GM10248 (cell line): ENCODE results near the gene CAMK2D.

ENCODE experiments used
- CTCF ChIA-PET: fragments of 300-600 bp; sonication (Branson Sonifier 250); formaldehyde crosslinking; extraction: SDS; loops from one replicate; lab custom pipeline; 2021; ENCODE audit warnings: antibody characterized with exemption; lab: Yijun Ruan, JAX
- POLR2A ChIA-PET: fragments of 350-650 bp; sonication (Branson Sonifier 250); formaldehyde crosslinking; extraction: SDS; loops from one replicate; lab custom pipeline; 2020; ENCODE audit warnings: antibody characterized with exemption; lab: Yijun Ruan, JAX
- DNase-seq: peaks from one replicate; pipeline ENCODE4 v3.0.0; 2012; ENCODE audit errors: extremely low spot score
- TF ChIP-seq, protein P1 (sequence below): IDR thresholded peaks from 2 replicates; pipeline ENCODE4 v1.5.1; 2012; ENCODE audit warnings: mild to moderate bottlenecking, low read depth; ENCODE audit errors: extremely low read depth, missing control alignments, control extremely low read depth

The CAMK2D gene

DNA sequence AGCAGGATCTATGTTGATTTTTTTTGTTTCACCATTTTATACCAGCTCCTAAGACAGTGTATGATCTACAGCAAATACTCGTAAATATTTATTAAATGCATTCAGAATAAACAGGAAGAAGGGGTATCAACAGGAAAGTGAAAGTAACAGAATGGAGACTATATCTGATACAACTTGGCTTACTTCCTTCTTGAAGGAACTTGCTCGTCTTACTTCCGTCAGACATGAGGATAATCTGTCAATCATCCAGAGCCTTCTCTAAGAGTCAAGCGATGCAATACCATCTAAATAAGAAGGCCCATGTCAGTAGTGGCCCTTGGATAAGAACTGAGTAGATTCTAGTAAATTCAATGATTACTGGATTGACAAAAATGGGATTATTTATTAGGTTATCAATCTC, 84.2 kb downstream of the CAMK2D start:
- ChIA-PET CTCF (interaction anchor here (1.1 to 2.2 kb wide), 4 partner anchors 10 to 40 kb away, joined by 3 to 5 read pairs (median 4); no protein-coding TSS in a partner anchor), POLR2A (no interaction called here)
- TF ChIP-seq, protein P1, sequence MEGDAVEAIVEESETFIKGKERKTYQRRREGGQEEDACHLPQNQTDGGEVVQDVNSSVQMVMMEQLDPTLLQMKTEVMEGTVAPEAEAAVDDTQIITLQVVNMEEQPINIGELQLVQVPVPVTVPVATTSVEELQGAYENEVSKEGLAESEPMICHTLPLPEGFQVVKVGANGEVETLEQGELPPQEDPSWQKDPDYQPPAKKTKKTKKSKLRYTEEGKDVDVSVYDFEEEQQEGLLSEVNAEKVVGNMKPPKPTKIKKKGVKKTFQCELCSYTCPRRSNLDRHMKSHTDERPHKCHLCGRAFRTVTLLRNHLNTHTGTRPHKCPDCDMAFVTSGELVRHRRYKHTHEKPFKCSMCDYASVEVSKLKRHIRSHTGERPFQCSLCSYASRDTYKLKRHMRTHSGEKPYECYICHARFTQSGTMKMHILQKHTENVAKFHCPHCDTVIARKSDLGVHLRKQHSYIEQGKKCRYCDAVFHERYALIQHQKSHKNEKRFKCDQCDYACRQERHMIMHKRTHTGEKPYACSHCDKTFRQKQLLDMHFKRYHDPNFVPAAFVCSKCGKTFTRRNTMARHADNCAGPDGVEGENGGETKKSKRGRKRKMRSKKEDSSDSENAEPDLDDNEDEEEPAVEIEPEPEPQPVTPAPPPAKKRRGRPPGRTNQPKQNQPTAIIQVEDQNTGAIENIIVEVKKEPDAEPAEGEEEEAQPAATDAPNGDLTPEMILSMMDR: no peak
- DNase-seq: no peak

GRCh38 chr4:113675731-113676697, 85.5 kb downstream of the CAMK2D start:
- TF ChIP-seq, protein P1: no peak
- no peak for DNase-seq
- ChIA-PET CTCF (interaction anchor here (1.1 to 1.2 kb wide), 2 partner anchors 25 to 29 kb away, joined by 3 read pairs; no protein-coding TSS in a partner anchor), POLR2A (interaction anchor here (0.7 kb wide), 1 partner anchor 146 kb away, joined by 3 read pairs; no protein-coding TSS in a partner anchor)

DNA sequence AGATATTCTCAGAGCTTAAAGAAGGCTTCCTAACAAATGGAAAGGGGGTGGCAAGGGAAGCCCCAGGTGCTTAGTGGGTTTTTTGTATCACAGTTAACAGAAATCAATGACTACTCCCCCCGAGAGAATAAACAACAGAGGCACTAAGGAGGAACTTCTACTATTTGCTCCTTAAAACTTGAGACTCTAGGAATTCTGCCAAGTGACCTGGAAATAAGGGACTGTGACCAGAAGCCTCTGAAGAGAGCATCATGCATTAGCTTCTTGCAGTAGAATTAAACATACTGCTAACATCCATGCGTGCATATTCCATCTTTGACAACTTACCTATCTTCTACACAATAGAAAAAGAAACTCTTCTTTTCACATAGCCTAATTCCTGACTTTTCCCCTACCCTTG, 86.8 kb downstream of the CAMK2D start:
- POLR2A ChIA-PET: no interaction called here
- DNase-seq: no peak
- CTCF ChIA-PET: interaction anchor here (1.1 to 2.3 kb wide), 3 partner anchors 10 to 29 kb away, joined by 3 to 5 read pairs (median 3); no protein-coding TSS in a partner anchor
- TF ChIP-seq, protein P1: no peak

DNA sequence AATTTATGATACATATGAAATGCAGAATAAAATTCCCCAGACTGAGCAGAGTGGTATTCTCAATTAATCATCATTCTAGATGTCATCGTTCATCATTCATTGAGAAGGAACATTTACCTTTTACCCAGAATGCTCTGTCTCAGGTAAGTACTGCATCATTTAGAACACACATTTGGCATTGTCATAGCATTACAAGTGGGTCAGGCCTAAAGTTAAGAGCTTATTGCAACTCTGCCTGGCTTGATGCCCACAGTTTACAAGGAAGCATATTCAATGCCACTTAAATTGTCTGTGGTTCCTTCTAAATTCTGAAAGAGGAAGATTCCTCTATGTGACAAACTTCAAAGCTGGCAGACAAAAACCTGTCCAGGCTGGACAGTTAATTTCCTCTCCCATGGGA, 87.3 kb downstream of the CAMK2D start:
- CTCF ChIA-PET: interaction anchor here (1.1 to 2.3 kb wide), 5 partner anchors 10 to 126 kb away, joined by 3 to 5 read pairs (median 3); no protein-coding TSS in a partner anchor
- POLR2A ChIA-PET: no interaction called here
- DNase-seq: no peak
- TF ChIP-seq, protein P1: no peak

GRCh38 chr4:113673450-113673849, 88.1 kb downstream of the CAMK2D start:
- ChIA-PET CTCF (interaction anchor here (1.4 to 2.3 kb wide), 4 partner anchors 11 to 126 kb away, joined by 3 to 5 read pairs (median 3); no protein-coding TSS in a partner anchor), POLR2A (no interaction called here)
- DNase-seq: no peak
- TF ChIP-seq, protein P1: no peak

- CTCF ChIA-PET: interaction anchor here (1.8 to 2.2 kb wide), 3 partner anchors 11 to 119 kb away, joined by 5 read pairs; no protein-coding TSS in a partner anchor
These were observed 95.0 kb downstream of the CAMK2D start for GRCh38 chr4:113666386-113667114.

More at GRCh38 chr4:113666386-113667114, 95.0 kb downstream of the CAMK2D start:
- DNase-seq: no peak
- POLR2A ChIA-PET: no interaction called here
- TF ChIP-seq, protein P1: no peak
